Measurements from ENCODE around the gene CEP83.
"Not testable (repeated sequence)": the region's sequence is repeated elsewhere in the genome, so short reads cannot be mapped to it uniquely, and the experiment has no call there.

CEP83 gene

GRCh38 chr12:94434171-94434570 lies 25.5 kb downstream of the CEP83 start:
- no peak for DNase-seq (ENCODE audit: low read depth in 2 of 2)

- DNase-seq (ENCODE audit: low read depth in 2 of 2): no peak
These were observed 25.9 kb downstream of the CEP83 start for GRCh38 chr12:94433744-94434143.

GRCh38 chr12:94430304-94430703 lies 29.4 kb downstream of the CEP83 start:
- no peak for DNase-seq (ENCODE audit: low read depth in 2 of 2)

- no peak for DNase-seq (ENCODE audit: low read depth in 2 of 2)
These were observed 30.0 kb downstream of the CEP83 start for GRCh38 chr12:94429633-94430032.

GRCh38 chr12:94429191-94429590 lies 30.5 kb downstream of the CEP83 start:
- no peak for DNase-seq (ENCODE audit: low read depth in 2 of 2)

GRCh38 chr12:94427501-94428381 lies 31.9 kb downstream of the CEP83 start:
- no peak for DNase-seq (ENCODE audit: low read depth in 2 of 2)

- no peak for DNase-seq (ENCODE audit: low read depth in 2 of 2)
These were observed 33.6 kb downstream of the CEP83 start for GRCh38 chr12:94426049-94426448.

GRCh38 chr12:94424830-94425229 lies 34.8 kb downstream of the CEP83 start:
- not testable (repeated sequence) for DNase-seq (ENCODE audit: low read depth in 2 of 2)

GRCh38 chr12:94421868-94422740 lies 37.6 kb downstream of the CEP83 start:
- no peak for DNase-seq (ENCODE audit: low read depth in 2 of 2)

- DNase-seq (ENCODE audit: low read depth in 2 of 2): no peak
These were observed 41.1 kb downstream of the CEP83 start for GRCh38 chr12:94418517-94418916.

- DNase-seq (ENCODE audit: low read depth in 2 of 2): no peak
These were observed 43.1 kb downstream of the CEP83 start for GRCh38 chr12:94416613-94417012.

- no peak for DNase-seq (ENCODE audit: low read depth in 2 of 2)
These were observed 44.6 kb downstream of the CEP83 start for GRCh38 chr12:94415066-94415465.

- no peak for DNase-seq (ENCODE audit: low read depth in 2 of 2)
These were observed 54.1 kb downstream of the CEP83 start for GRCh38 chr12:94405413-94406116.

- DNase-seq (ENCODE audit: low read depth in 2 of 2): no peak
These were observed 54.8 kb downstream of the CEP83 start for GRCh38 chr12:94404854-94405253.

- DNase-seq (ENCODE audit: low read depth in 2 of 2): no peak
These were observed 58.3 kb downstream of the CEP83 start for GRCh38 chr12:94401326-94401725.

GRCh38 chr12:94398685-94399084 lies 61.0 kb downstream of the CEP83 start:
- not testable (repeated sequence) for DNase-seq (ENCODE audit: low read depth in 2 of 2)

- no peak for DNase-seq (ENCODE audit: low read depth in 2 of 2)
These were observed 62.3 kb downstream of the CEP83 start for GRCh38 chr12:94397401-94397800.

- not testable (repeated sequence) for DNase-seq (ENCODE audit: low read depth in 2 of 2)
These were observed 63.7 kb downstream of the CEP83 start for GRCh38 chr12:94396014-94396413.

- DNase-seq (ENCODE audit: low read depth in 2 of 2): no peak
These were observed 69.6 kb downstream of the CEP83 start for GRCh38 chr12:94390130-94390485.

- not testable (repeated sequence) for DNase-seq (ENCODE audit: low read depth in 2 of 2)
These were observed 70.1 kb downstream of the CEP83 start for GRCh38 chr12:94389482-94390129.

GRCh38 chr12:94386422-94386821 lies 73.2 kb downstream of the CEP83 start:
- no peak for DNase-seq (ENCODE audit: low read depth in 2 of 2)

- no peak for DNase-seq (ENCODE audit: low read depth in 2 of 2)
These were observed 75.6 kb downstream of the CEP83 start for GRCh38 chr12:94384030-94384429.
